ENCODE results near the gene DIMT1.

Gene DIMT1

GRCh38 chr5:62418462-62419076, 14.9 kb upstream of the DIMT1 start:
- no peak for ATAC-seq (ENCODE audit: low read depth)
- Histone ChIP-seq H3K4me1 (ENCODE audit: insufficient read depth, poor library complexity, severe bottlenecking) (peaks cover 8% of the 10 kb centered on the region), H3K9me3 (ENCODE audit: severe bottlenecking) (no peaks in the 10 kb centered on the region), H3K27me3 (ENCODE audit: insufficient read depth, poor library complexity, severe bottlenecking) (no peaks in the 10 kb centered on the region), H3K36me3 (ENCODE audit: low read depth) (peaks cover 22% of the 10 kb centered on the region), H3K4me3 (ENCODE audit: severe bottlenecking) (no peak overlapping the region), H3K27ac (ENCODE audit: poor library complexity, severe bottlenecking) (no peak overlapping the region)
- no peak for TF ChIP-seq CTCF (IDR thresholded peaks at IDR 0.05; ENCODE audit: poor library complexity, severe bottlenecking)
- DNase-seq (ENCODE audit: low spot score) = no peak

- ATAC-seq (ENCODE audit: low read depth) (no peak), DNase-seq (ENCODE audit: low spot score) (no peak)
- TF ChIP-seq CTCF (IDR thresholded peaks at IDR 0.05; ENCODE audit: poor library complexity, severe bottlenecking) = no peak
- H3K36me3 ChIP-seq (ENCODE audit: low read depth) = peaks cover 22% of the 10 kb centered on the region
- no peak overlapping the region for H3K27ac ChIP-seq (ENCODE audit: poor library complexity, severe bottlenecking)
- peak overlapping the region; percentile 93 for H3K4me3 ChIP-seq (ENCODE audit: severe bottlenecking)
- H3K4me1 ChIP-seq (ENCODE audit: insufficient read depth, poor library complexity, severe bottlenecking) = peaks cover 12% of the 10 kb centered on the region
- H3K27me3 ChIP-seq (ENCODE audit: insufficient read depth, poor library complexity, severe bottlenecking) = no peaks in the 10 kb centered on the region
- no peaks in the 10 kb centered on the region for H3K9me3 ChIP-seq (ENCODE audit: severe bottlenecking)
These were observed 10.0 kb upstream of the DIMT1 start for GRCh38 chr5:62413711-62414110.

GRCh38 chr5:62412549-62413329, 9.0 kb upstream of the DIMT1 start, which contains the start of gene IPO11:
IPO11 (plus strand) TSS chr5:62412763; CDS start chr5:62437280, 24,517 bp downstream.
- Histone ChIP-seq H3K9me3 (ENCODE audit: severe bottlenecking) (no peaks in the 10 kb centered on the region), H3K27me3 (ENCODE audit: insufficient read depth, poor library complexity, severe bottlenecking) (no peaks in the 10 kb centered on the region), H3K27ac (ENCODE audit: poor library complexity, severe bottlenecking) (no peak within 1 kb of the TSS), H3K4me1 (ENCODE audit: insufficient read depth, poor library complexity, severe bottlenecking) (peaks cover 12% of the 10 kb centered on the region), H3K4me3 (ENCODE audit: severe bottlenecking) (peak within 1 kb of the TSS; percentile 93), H3K36me3 (ENCODE audit: low read depth) (peaks cover 15% of the 10 kb centered on the region)
- TF ChIP-seq CTCF (IDR thresholded peaks at IDR 0.05; ENCODE audit: poor library complexity, severe bottlenecking) = no peak
- DNase-seq (ENCODE audit: low spot score) = peak; percentile 99
- peak; percentile 94 for ATAC-seq (ENCODE audit: low read depth)

GRCh38 chr5:62395210-62395950, 8.3 kb downstream of the DIMT1 start:
- Histone ChIP-seq H3K4me1 (ENCODE audit: insufficient read depth, poor library complexity, severe bottlenecking) (peaks cover 9% of the 10 kb centered on the region), H3K27me3 (ENCODE audit: insufficient read depth, poor library complexity, severe bottlenecking) (no peaks in the 10 kb centered on the region), H3K36me3 (ENCODE audit: low read depth) (peaks cover 87% of the 10 kb centered on the region), H3K9me3 (ENCODE audit: severe bottlenecking) (no peaks in the 10 kb centered on the region), H3K4me3 (ENCODE audit: severe bottlenecking) (no peak overlapping the region), H3K27ac (ENCODE audit: poor library complexity, severe bottlenecking) (peak overlapping the region; percentile 34)
- no peak for TF ChIP-seq CTCF (IDR thresholded peaks at IDR 0.05; ENCODE audit: poor library complexity, severe bottlenecking)
- DNase-seq (ENCODE audit: low spot score) (no peak), ATAC-seq (ENCODE audit: low read depth) (peak; percentile 69)

All from RWPE2 (cell line).